ENCODE measurements around the gene CLIC3.

DNA sequence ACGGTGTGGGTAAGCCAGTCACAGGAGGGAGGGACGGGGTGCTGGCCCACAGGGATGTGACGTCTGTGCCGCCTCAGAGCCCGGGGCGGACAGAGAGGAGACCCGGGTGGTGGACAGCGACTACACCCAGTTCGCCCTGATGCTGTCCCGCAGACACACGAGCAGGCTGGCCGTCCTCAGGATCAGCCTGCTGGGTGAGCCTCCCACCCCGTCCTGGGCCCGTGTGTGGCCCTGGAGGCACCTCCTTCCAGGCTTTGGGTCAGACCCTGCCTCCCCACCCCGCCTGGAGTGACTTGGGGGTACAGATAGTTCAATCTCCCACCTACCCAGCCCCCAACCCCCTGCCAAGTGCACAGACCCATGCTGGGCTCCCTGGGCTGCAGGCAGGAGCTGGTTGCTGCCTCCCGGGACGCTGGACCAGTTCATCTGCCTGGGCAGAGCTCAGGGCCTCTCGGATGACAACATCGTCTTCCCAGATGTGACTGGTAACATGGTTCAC, 42.5 kb downstream of the CLIC3 start:
- TF ChIP-seq, protein P1, sequence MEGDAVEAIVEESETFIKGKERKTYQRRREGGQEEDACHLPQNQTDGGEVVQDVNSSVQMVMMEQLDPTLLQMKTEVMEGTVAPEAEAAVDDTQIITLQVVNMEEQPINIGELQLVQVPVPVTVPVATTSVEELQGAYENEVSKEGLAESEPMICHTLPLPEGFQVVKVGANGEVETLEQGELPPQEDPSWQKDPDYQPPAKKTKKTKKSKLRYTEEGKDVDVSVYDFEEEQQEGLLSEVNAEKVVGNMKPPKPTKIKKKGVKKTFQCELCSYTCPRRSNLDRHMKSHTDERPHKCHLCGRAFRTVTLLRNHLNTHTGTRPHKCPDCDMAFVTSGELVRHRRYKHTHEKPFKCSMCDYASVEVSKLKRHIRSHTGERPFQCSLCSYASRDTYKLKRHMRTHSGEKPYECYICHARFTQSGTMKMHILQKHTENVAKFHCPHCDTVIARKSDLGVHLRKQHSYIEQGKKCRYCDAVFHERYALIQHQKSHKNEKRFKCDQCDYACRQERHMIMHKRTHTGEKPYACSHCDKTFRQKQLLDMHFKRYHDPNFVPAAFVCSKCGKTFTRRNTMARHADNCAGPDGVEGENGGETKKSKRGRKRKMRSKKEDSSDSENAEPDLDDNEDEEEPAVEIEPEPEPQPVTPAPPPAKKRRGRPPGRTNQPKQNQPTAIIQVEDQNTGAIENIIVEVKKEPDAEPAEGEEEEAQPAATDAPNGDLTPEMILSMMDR (conservative IDR thresholded peaks at IDR 0.05; ENCODE audit: low read depth, low read length): no peak
- no peak for TF ChIP-seq EZH2 (IDR thresholded peaks at IDR 0.05; ENCODE audit: borderline replicate concordance, low read depth, low read length, poor library complexity, severe bottlenecking)

Data from A673 (cell line).